HEK293 (cell line): ENCODE measurements around the gene KAT7.

Experiments used
- CTCF ChIA-PET: fragments of 350-600 bp; formaldehyde crosslinking; extraction: SDS; loops from one replicate; lab custom pipeline; 2021; ENCODE audit warnings: antibody characterized with exemption; lab: Yijun Ruan, JAX
- POLR2A ChIA-PET: fragments of 300-600 bp; formaldehyde crosslinking; extraction: SDS; loops from one replicate; lab custom pipeline; 2020; ENCODE audit warnings: antibody characterized with exemption, inconsistent platforms; lab: Yijun Ruan, JAX
- H3K27ac ChIP-seq: fragments of 200-500 bp; sonication (Bioruptor generic); 2 replicates; pipeline ENCODE4 v1.5.1; 2014; ENCODE audit warnings: low read depth, low read length, control low read depth, inconsistent platforms; ENCODE audit errors: extremely low read depth
- H3K36me3 ChIP-seq, 2 experiments: fragments of 200-500 bp in 1 of 2; sonication (Bioruptor generic) in 1 of 2; 1 replicate in 1 of 2; 2 replicates in 1 of 2; pipeline ENCODE4 v1.5.1; 2014 to 2017; ENCODE audit warnings: inconsistent platforms in 2 of 2, low read length in 2 of 2; ENCODE audit not compliant: control insufficient read depth in 2 of 2, insufficient read depth in 1 of 2
- H3K4me1 ChIP-seq: fragments of 200-500 bp; sonication (Bioruptor generic); 2 replicates; pipeline ENCODE4 v1.5.1; 2014; ENCODE audit warnings: mild to moderate bottlenecking, low read length, inconsistent platforms; ENCODE audit not compliant: control insufficient read depth, insufficient read depth
- H3K4me3 ChIP-seq: 2 replicates; pipeline ENCODE4 v1.5.1; 2011; ENCODE audit warnings: low read depth, mild to moderate bottlenecking, control low read depth, low read length, moderate library complexity
- H3K9me3 ChIP-seq: fragments of 200-500 bp; sonication (Bioruptor generic); 2 replicates; pipeline ENCODE4 v1.5.1; 2014; ENCODE audit warnings: low read depth, low read length, inconsistent platforms; ENCODE audit not compliant: control insufficient read depth, insufficient read depth
- OSR2 ChIP-seq: fragments of 450-650 bp; formaldehyde crosslinking; IDR thresholded peaks from 2 replicates; pipeline ENCODE4 v1.5.1; 2016; ENCODE audit warnings: missing biosample characterization, missing genetic modification characterization
- PATZ1 ChIP-seq: fragments of 450-650 bp; formaldehyde crosslinking; IDR thresholded peaks from 2 replicates; pipeline ENCODE4 v1.5.1; 2016; ENCODE audit warnings: missing biosample characterization, missing genetic modification characterization
- WT1 ChIP-seq: fragments of 450-650 bp; formaldehyde crosslinking; IDR thresholded peaks from 2 replicates; pipeline ENCODE4 v1.5.1; 2016; ENCODE audit warnings: missing biosample characterization, missing genetic modification characterization
- ZBTB11 ChIP-seq: fragments of 450-650 bp; formaldehyde crosslinking; conservative IDR thresholded peaks from 2 replicates; pipeline ENCODE4 v1.5.1; 2016; ENCODE audit warnings: low read depth, missing biosample characterization, missing genetic modification characterization
- ZBTB21 ChIP-seq: fragments of 450-650 bp; formaldehyde crosslinking; IDR thresholded peaks from 2 replicates; pipeline ENCODE4 v1.5.1; 2017; ENCODE audit warnings: missing biosample characterization, missing genetic modification characterization
- ZBTB49 ChIP-seq: fragments of 450-650 bp; formaldehyde crosslinking; IDR thresholded peaks from 2 replicates; pipeline ENCODE4 v1.5.1; 2016; ENCODE audit warnings: missing biosample characterization, missing genetic modification characterization, low read depth
- ZNF133 ChIP-seq: fragments of 450-650 bp; formaldehyde crosslinking; IDR thresholded peaks from 2 replicates; pipeline ENCODE4 v1.5.1; 2016; ENCODE audit warnings: missing biosample characterization, missing genetic modification characterization
- ZNF184 ChIP-seq: fragments of 450-650 bp; IDR thresholded peaks from 2 replicates; pipeline ENCODE4 v1.5.1; 2018; ENCODE audit warnings: missing biosample characterization, mild to moderate bottlenecking, missing genetic modification characterization
- ZNF19 ChIP-seq: fragments of 450-650 bp; formaldehyde crosslinking; IDR thresholded peaks from 2 replicates; pipeline ENCODE4; 2016; ENCODE audit warnings: missing biosample characterization, missing genetic modification characterization, low read depth
- ZNF350 ChIP-seq: fragments of 450-650 bp; formaldehyde crosslinking; IDR thresholded peaks from 2 replicates; pipeline ENCODE4 v1.5.0; 2017; ENCODE audit warnings: missing biosample characterization, mild to moderate bottlenecking, missing genetic modification characterization
- ZNF37A ChIP-seq: fragments of 450-650 bp; IDR thresholded peaks from 2 replicates; pipeline ENCODE4 v1.5.1; 2018; ENCODE audit warnings: missing biosample characterization, missing genetic modification characterization
- ZNF488 ChIP-seq: fragments of 450-650 bp; formaldehyde crosslinking; IDR thresholded peaks from 2 replicates; pipeline ENCODE4 v1.5.1; 2016; ENCODE audit warnings: missing biosample characterization, missing genetic modification characterization
- ZNF529 ChIP-seq: fragments of 450-650 bp; formaldehyde crosslinking; IDR thresholded peaks from 2 replicates; pipeline ENCODE4 v1.5.1; 2017; ENCODE audit warnings: missing genetic modification characterization, missing biosample characterization; ENCODE audit not compliant: insufficient replicate concordance
- ZNF530 ChIP-seq: fragments of 450-650 bp; formaldehyde crosslinking; IDR thresholded peaks from 2 replicates; pipeline ENCODE4 v1.5.1; 2016; ENCODE audit warnings: low read depth, missing biosample characterization, missing genetic modification characterization
- ZNF624 ChIP-seq: fragments of 450-650 bp; formaldehyde crosslinking; IDR thresholded peaks from 2 replicates; pipeline ENCODE4 v1.5.1; 2017; ENCODE audit warnings: missing biosample characterization, missing genetic modification characterization
- ZXDB ChIP-seq: fragments of 450-650 bp; formaldehyde crosslinking; IDR thresholded peaks from 2 replicates; pipeline ENCODE4 v1.5.1; 2016; ENCODE audit warnings: missing biosample characterization, missing genetic modification characterization

KAT7 gene

DNA sequence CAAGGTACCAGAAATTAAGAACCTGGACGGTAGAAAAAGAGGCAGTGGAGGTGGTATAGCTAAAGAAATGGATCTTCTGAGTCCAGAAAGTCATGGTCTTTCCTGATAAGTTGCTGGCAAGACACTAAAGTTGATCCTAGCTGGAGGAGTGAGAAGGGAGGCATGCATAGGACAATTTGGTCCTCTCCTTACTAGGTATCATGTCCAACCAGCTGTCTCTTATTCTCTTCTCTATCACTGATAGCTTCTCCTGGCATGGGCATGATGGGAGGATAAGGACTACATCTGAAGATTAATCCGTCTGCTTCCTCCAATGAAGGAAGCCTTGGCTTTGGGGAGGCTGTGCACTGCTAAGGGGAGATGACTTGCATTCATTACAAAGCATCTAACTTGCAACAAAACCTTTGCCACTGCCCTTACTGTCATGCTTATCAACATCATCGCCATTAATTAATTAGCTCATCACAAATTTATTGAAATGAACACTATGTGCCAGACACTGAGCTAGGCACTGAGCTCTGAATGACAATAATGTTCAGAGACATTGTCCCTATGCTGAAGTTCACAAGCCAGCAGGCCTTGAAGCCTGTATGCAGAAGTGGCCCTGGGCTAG is 21.5 kb upstream of the KAT7 start (continued):
- TF ChIP-seq ZBTB49 (no peak), ZNF624 (tag by site-specific recombination) (no peak), ZNF37A (tag by site-specific recombination) (no peak), ZNF184 (tag by site-specific recombination) (no peak)

GRCh38 chr17:49775546-49776260 is 12.8 kb upstream of the KAT7 start:
- TF ChIP-seq WT1 (tag by site-specific recombination) (no peak), ZXDB (tag by site-specific recombination) (no peak), ZNF529 (tag by site-specific recombination) (no peak), OSR2 (tag by site-specific recombination) (no peak), ZNF488 (tag by site-specific recombination) (no peak), ZNF19 (no peak), ZNF133 (no peak), PATZ1 (no peak), ZBTB21 (no peak), ZNF530 (tag by site-specific recombination) (no peak), ZNF350 (tag by site-specific recombination) (no peak)
- no peak overlapping the region for H3K4me3 ChIP-seq
- POLR2A ChIA-PET = interaction anchor here (1.6 to 3.4 kb wide), 3 partner anchors 12 to 68 kb away, joined by 3 to 20 read pairs (median 11); partner anchors contain the start of genes FAM117A, KAT7 and SLC35B1
- no peaks in the 10 kb centered on the region for H3K36me3 ChIP-seq
- no peaks in the 10 kb centered on the region for H3K9me3 ChIP-seq
- no peaks in the 10 kb centered on the region for H3K4me1 ChIP-seq
- no peak overlapping the region for H3K27ac ChIP-seq
- CTCF ChIA-PET = interaction anchor here (1.8 kb wide), 1 partner anchor 67 kb away, joined by 9 read pairs; the partner anchor contains the start of gene SLC35B1

- Histone ChIP-seq H3K4me3 (no peak overlapping the region), H3K27ac (no peak overlapping the region), H3K36me3 (no peaks in the 10 kb centered on the region), H3K9me3 (no peaks in the 10 kb centered on the region), H3K4me1 (no peaks in the 10 kb centered on the region)
- TF ChIP-seq WT1 (tag by site-specific recombination) (no peak), ZBTB11 (tag by site-specific recombination) (no peak)
- ChIA-PET CTCF (interaction anchor here (0.7 to 3.0 kb wide), 4 partner anchors 13 to 207 kb away, joined by 3 to 11 read pairs (median 6); partner anchors contain the start of gene SLC35B1), POLR2A (interaction anchor here (1.6 to 3.4 kb wide), 3 partner anchors 11 to 69 kb away, joined by 3 to 20 read pairs (median 11); partner anchors contain the start of genes FAM117A, KAT7 and SLC35B1)
These were observed 11.8 kb upstream of the KAT7 start for GRCh38 chr17:49776551-49777300.
